Activated T-helper 17 cell treated with anti-CD3 and anti-CD28 coated beads, Interleukin-2, amount 50 U/mL, for 72 hours (primary cell): Measurements from ENCODE around the gene RFX6. TPM values are rescaled to one million over a fixed set of nuclear protein-coding genes. Genes with fewer than 3 reads are reported as not detected.
A peak's percentile ranks its signal among the peaks of the same experiment; 100 is the strongest.

Experiments used
- ATAC-seq: fragments of 150-1000 bp; cut with Tn5 transposase; replicated peaks from 2 replicates; pipeline ENCODE4 v1.10.0; 2021; ENCODE audit warnings: mild to moderate bottlenecking, moderate library complexity
- H3K27ac Mint-ChIP-seq: one replicate; pipeline ENCODE4 v1.8.0; 2022; ENCODE audit warnings: mixed read lengths
- H3K27me3 Mint-ChIP-seq: one replicate; pipeline ENCODE4 v1.8.0; 2022; ENCODE audit warnings: mixed read lengths
- H3K36me3 Mint-ChIP-seq: one replicate; pipeline ENCODE4 v1.8.0; 2022; ENCODE audit warnings: low read depth, mild to moderate bottlenecking, mixed read lengths
- H3K4me1 Mint-ChIP-seq: one replicate; pipeline ENCODE4 v1.8.0; 2022; ENCODE audit warnings: mixed read lengths
- H3K4me3 Mint-ChIP-seq: one replicate; pipeline ENCODE4 v1.8.0; 2022; ENCODE audit warnings: mild to moderate bottlenecking, mixed read lengths
- H3K9me3 Mint-ChIP-seq: one replicate; pipeline ENCODE4 v1.8.0; 2022; ENCODE audit warnings: mixed read lengths
- total RNA-seq, 2 donors: library from RNA; stranded (reverse); gene quantifications; one replicate each; pipeline ENCODE4 v1.2.3, GENCODE V29; 2022

Gene RFX6
- total RNA-seq, 2 donors from 2014 or later = not detected

DNA sequence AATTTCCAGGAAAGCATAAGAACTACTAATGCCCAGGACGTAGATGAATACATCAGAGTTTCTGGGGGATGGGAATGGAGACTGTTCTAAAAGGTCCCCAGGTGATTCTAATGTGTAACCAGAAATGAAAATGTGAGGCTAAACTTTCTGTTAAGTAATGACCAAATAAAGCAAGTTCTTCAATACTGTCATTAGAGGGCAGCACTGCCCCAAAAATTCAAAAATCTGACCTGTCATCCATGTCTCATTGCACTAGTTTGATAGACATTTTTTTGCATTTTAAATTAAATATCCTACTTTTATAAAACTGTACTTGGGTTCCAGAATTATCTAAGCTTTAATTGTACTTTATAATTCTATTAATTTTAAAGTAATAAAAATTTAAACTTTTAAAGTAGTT lies 94.9 kb downstream of the RFX6 start:
- Mint-ChIP-seq H3K4me3 (no peak overlapping the region), H3K36me3 (no peaks in the 10 kb centered on the region), H3K27ac (no peak overlapping the region), H3K9me3 (no peaks in the 10 kb centered on the region), H3K4me1 (no peaks in the 10 kb centered on the region), H3K27me3 (peaks cover 3% of the 10 kb centered on the region)
- no peak for ATAC-seq

DNA sequence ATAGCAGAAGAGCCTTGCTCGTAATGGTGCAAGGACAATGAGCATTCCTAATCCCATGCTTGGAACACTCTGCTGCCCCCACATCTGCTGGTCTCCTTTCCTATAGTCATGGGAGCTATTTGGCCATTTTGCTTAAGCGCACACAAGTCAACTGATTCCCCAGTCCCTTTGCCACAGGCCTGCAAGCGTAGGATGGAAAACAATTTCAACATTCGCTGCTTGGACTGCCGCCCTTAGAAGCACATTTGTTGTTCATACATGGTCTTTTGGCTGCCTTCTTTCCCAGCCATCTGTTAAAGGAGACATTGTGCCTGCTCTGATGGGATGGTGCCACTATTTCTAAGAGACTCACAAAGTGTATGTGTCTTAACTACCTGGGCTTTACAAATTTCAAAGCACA lies 96.9 kb downstream of the RFX6 start:
- Mint-ChIP-seq H3K36me3 (no peaks in the 10 kb centered on the region), H3K27me3 (peaks cover 3% of the 10 kb centered on the region), H3K9me3 (no peaks in the 10 kb centered on the region), H3K4me1 (no peaks in the 10 kb centered on the region), H3K27ac (no peak overlapping the region), H3K4me3 (no peak overlapping the region)
- ATAC-seq = no peak

DNA sequence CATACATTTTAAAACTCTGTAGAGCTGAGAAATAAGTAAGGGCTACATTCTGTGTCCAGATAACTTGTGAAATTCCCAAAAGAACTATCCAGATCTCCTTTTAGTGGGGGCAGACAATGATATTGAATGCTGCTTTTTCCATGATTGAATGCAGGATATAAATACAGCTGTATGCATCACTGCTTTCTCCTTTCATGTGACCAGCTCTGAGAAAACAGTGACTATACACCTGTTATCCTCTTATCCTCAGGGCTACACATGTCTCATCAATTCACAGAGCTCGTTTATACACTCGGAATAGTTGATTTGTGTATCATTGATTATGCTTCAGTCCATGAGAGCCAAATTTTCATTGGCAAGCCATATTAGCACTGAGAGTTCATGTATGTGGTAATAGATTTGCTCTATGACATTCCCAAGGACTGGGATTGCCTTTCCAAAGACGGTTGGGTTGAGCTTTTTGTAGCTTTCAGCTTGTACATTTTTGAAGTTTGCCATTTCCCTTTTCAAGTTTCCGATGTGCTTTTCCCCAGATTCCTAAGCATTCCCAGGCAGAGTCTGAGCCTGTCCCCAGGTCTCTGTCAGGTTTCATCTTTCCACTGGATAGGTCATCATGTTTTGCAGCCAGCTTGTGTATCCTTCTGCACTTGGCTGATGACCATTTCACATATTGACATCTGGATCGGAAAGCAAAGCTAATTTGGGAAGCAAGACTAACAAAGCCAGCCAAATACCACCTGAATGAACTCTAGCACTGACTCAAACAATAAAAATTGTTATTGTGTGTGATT lies 97.7 kb downstream of the RFX6 start:
- Mint-ChIP-seq H3K4me1 (no peaks in the 10 kb centered on the region), H3K27ac (no peak overlapping the region), H3K9me3 (no peaks in the 10 kb centered on the region), H3K36me3 (no peaks in the 10 kb centered on the region), H3K27me3 (peaks cover 3% of the 10 kb centered on the region), H3K4me3 (no peak overlapping the region)
- ATAC-seq = no peak

DNA sequence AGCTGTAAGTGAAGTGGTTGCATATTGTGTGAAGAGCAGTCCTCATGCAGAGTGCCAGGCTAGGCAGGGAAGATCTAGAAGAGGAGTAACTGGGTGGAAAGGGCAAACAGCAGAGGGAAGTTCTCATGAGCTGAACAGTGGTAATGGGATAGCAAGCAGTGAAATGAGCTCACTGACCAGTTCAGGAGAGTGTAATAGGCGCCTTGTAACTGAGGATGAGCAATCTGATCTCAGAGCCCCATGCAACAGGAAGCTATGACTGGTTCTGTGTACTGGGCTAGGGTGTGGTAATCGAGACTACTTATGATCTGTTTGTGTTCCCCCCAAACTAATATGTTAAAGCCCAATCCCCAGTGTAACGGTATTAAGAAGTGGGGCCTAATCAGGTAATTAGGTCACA lies 98.6 kb downstream of the RFX6 start:
- H3K27me3 Mint-ChIP-seq = peaks cover 6% of the 10 kb centered on the region
- peak; percentile 35 for ATAC-seq
- no peak overlapping the region for H3K27ac Mint-ChIP-seq

DNA sequence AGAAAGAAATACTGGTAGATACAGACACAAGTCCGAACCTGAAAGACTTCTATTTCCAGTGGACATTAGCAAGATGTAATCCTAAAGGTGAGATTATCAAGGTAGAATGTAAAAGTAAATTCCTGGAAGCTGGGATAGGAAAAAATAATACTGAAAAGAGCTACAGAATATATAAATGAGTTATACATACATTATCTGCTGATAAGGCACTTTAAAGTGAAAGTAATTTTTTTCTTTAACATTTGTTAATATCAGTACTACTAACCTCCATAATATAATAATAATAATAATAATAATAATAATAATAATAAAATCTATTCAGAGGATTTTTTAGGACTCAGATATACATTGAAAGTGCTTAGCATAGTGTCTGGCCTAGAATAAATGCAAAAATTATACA lies 102.5 kb downstream of the RFX6 start:
- H3K4me3 Mint-ChIP-seq = no peak overlapping the region
- H3K27ac Mint-ChIP-seq = no peak overlapping the region
- H3K36me3 Mint-ChIP-seq = no peaks in the 10 kb centered on the region
- H3K4me1 Mint-ChIP-seq = no peaks in the 10 kb centered on the region
- H3K9me3 Mint-ChIP-seq = peaks cover 4% of the 10 kb centered on the region
- ATAC-seq = no peak
- H3K27me3 Mint-ChIP-seq = peaks cover 6% of the 10 kb centered on the region

More for the DNA sequence above, 98.6 kb downstream of the RFX6 start:
- no peak overlapping the region for H3K4me3 Mint-ChIP-seq
- no peaks in the 10 kb centered on the region for H3K4me1 Mint-ChIP-seq
- no peaks in the 10 kb centered on the region for H3K36me3 Mint-ChIP-seq
- no peaks in the 10 kb centered on the region for H3K9me3 Mint-ChIP-seq

Other genes with a start within 250 kb of the RFX6 start
- 10 to 100 TPM; 16.3 to 21.6 TPM for gene ZUP1, start 208.5 kb upstream of the RFX6 start, total RNA-seq
- 1 to 10 TPM; 7.9 to 8.7 TPM for gene KPNA5, start 196.0 kb upstream of the RFX6 start, total RNA-seq
- gene FAM162B, start 111.5 kb upstream of the RFX6 start, total RNA-seq = not detected
- not detected for gene GPRC6A, start 48.2 kb upstream of the RFX6 start, total RNA-seq